Germinal center (tissue), 1 donor: ENCODE results near the gene TBK1.
A peak's percentile ranks its signal among the peaks of the same experiment; 100 is the strongest.

ENCODE experiments used
- DNase-seq: peaks from one replicate; pipeline ENCODE4 v3.0.0; 2012; ENCODE audit warnings: mixed read lengths, low spot score

The TBK1 gene

DNA sequence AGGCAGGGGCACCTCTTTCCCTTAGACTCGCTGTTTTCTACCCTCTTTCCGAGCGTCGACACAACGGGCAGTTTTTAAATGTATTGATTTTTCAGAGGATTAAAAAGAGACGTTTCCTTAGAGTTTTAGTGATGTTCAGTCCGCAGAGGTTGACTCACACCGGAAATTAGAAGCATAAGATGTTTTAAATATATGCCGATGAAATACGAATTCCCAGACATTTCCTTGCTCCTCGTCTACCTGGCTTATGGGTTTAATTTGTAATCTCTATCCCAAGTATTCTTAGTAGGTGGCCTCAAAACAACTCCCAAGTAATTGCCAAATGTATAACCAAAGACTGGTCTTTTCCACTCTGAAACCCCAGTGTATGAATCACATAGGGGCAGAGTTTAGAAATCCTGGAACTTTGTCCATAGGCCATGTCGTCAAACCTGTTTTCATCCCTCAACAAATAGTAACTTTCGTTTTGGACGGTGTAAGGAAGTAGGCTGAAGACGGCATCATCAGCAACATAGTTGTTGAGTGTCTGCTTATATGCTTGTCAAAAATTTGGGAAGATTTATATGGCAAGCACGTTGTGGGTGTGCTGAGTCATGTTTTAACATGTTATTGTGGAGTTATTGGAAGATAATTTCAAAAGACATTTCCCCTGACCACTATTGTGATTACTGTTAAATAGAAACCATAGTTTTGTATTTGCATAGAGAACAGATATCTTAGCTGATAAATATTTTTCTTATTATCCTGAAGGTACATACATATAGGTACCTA is 824 bp downstream of the TBK1 start:
- peak; percentile 12 for DNase-seq

DNA sequence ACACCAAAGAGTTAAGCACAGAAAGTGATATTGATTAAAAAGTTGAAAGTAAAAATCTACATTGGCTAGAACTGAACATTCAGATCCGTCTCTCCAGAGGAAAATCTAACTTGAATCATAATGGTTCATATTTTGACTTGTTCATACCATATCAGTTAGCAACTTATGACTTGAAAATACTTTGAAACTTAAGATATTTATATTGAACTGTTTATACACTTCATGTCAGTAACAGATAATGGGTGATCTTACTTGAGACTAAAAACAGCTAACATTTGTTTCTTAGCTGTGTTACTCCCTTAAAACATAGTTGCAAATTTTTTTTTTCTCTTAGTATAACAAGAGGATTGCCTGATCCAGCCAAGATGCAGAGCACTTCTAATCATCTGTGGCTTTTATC is 3.6 kb downstream of the TBK1 start:
- DNase-seq: no peak

DNA sequence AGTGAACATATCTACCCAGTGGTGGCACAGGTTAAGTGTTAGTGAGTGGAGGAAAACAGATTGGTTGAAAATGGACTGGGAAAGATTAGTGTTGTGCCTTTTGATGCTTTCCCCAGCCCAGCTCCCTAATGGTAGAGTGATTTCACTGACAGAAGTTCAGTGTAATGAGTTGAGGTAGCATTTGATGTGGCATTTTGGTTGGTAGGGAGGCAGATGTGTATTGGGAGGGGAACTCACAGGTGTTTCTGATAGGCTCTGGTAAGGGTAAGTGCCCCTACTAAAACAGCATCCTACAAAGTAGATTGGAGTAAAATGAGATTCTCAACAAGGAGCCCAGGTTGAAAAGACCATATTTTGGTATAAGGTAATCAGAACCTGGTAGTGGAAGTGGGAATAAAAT is 4.2 kb downstream of the TBK1 start:
- DNase-seq: no peak

DNA sequence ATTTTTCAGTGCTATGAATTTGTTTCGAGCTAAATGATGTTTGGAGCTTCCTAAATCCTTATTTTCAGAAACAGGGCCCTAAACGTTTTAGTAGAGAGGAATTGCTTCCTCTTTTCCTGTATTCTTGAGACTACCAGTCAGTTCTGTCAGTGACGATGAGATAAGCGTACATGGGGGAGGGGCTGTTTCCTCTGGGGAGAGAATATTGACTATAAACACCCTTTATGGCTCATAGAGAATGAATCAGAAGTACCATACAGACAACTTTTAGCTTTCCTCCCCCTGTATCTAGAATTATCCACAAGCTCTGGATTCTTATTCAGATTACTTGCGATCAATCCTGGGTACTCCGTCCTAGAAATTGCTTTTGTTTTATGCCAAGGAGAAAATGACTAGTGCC is 5.1 kb downstream of the TBK1 start:
- no peak for DNase-seq

DNA sequence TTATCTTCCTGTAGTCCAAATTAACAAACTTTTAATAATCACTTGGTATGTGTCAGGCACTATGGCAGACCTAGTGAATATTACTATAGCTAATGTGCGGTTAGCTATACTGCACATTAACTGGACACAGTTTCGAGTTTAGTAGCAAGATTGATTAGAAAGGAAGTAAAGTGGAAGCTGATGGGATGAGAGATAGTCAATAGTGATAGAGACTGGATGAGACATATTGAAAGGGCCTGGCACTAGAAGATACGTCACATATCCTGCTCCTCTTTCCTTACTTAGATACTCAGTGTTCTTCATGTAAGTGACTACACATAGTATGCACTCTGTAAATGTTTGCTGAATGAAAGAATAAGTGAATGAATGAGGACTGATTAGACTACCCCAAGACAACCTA is 5.5 kb downstream of the TBK1 start:
- no peak for DNase-seq

DNA sequence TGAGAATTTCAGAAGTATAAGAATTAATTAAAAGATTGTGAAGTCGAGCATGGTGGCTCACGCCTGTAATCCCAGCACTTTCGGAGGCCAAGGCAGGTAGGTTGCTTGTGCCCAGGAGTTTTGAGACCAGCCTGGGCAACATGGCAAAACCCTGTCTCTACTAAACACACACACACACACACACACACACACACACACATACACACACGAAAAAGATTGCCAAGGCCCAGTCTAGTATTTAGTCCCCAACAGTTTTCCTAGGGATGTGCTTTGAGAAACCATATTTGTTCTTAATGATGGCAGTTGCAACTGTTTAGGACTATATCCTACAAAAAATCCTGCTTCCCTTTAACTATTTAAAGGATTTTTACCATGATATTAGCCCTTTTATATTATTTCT is 6.0 kb downstream of the TBK1 start:
- DNase-seq: no peak

DNA sequence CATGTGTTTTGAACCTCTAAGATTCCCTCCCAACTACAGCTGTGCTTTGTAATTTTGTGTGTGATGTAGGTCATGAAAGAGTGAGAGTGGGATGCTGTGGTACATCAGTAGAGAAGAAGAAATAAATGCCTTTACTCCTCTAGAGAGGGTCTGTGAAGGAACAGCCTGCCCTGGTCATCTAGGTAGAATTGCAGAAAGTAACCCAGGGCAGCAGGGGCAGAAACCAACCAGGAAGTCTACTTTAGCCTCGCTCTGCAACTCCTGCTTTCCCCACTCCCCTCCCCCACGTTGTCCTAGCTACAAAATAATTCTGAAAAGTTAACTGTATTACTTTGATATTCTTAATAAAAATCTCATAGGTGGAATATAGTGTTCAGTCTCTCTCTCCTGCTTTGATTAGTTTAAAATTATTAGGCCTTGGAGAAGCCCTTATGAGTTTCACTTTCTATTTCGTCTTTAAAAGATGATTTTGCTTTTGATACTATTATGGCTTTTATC is 7.5 kb downstream of the TBK1 start:
- DNase-seq: peak; percentile 8

DNA sequence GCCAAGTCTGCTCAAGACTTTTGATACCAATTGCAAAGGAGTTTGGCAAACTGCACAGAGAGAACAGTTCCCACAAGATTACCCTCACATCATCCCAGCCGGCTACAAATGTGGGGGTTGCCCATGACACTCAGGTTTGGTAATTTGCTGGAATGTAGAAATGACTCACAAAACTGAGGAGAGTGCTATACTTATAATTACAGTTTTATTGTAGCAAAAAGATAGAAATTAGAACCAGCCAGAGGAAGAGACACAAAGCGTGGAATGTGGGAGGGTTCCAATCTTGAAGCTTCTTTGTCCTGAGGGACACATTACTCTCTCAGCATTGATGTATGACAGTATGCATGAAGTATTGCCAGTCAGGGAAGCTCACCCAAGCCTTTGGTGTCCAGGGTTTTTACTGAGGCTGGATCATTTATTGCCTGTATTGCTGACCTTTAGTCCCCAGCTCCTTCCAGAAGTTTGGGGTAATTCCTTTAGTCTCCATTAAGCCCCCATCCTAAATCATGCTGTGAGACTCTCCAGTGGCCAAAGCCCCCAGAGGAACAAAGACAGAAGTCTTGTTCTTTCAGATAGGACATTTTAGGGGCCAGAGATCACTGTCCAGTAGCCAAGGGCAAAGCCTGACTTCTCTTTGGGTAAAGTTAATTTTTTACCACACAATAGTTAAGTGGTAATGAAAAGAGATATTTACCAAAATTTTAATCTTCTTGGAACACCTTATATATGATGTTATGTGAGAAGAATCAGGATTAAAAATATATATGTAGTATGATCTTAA is 9.9 kb downstream of the TBK1 start:
- no peak for DNase-seq

DNA sequence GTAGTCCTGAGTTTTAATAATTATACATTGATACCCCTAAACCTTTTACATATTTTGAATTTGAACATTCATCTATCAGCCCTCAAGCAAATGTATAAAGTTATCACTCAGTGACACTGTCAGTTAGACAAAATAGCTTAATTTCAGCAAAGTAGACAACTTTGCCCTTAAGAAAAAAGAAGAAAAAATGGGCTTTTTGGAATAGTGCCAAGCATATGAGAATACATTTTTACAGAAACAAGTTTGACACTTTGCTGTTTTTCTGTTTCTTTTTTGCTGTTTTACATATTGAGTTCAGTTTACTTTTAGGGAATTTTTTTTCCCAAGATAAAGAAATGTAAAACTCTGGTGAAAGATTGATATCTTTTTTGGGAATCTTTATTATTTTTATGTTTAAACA is 14.3 kb downstream of the TBK1 start:
- no peak for DNase-seq

DNA sequence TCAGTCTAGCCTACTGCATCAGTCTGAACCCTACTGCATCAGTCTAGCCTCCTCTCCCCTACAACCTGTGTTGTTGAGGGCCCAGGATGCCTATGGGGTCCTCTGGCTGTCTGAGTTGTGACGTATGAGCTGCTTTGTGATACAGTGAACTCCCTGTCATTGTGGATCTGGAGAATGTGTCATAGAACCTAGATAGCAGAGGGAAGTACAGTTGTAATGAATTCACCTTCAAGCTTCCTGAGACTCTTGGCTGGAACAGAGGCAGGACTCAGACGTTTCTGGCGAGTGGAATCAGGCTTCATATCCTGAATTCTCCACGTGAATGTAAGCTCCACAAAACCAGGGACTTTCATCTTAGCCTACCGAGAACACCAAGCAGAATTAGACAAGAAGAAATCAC is 17.0 kb downstream of the TBK1 start:
- DNase-seq: no peak

DNA sequence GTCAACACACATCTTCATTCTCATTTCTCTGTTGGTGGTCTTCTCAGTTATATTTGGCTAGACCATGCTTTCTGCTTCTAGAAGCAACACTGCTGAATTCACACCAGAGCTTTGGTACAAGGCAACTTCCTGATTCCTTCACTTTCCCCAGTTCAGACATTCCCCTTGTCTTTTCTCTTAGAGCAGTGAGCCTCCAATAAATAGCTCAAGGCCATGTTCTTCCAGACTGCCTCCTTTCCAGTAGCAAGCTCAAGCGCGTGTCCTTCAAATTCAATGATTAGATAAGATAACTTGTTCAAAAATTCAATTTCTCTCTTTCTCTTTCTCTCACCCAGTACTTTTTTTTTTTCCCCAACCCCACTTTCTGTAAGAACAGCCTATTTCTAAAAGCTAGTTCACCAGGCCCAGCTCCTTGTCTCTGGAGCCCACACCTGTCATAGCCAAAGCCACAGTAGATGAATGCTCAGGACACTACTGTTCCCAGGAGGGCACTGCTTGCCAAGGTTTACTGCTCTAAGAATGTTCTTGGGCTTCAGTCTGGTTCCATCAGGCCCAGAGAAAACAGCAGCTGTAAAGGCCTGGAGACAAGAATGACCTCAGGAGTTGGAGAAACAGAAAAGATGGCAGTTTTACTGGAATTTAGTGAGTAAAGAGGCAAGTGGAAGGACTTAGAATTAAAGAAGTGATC is 17.7 kb downstream of the TBK1 start:
- no peak for DNase-seq

DNA sequence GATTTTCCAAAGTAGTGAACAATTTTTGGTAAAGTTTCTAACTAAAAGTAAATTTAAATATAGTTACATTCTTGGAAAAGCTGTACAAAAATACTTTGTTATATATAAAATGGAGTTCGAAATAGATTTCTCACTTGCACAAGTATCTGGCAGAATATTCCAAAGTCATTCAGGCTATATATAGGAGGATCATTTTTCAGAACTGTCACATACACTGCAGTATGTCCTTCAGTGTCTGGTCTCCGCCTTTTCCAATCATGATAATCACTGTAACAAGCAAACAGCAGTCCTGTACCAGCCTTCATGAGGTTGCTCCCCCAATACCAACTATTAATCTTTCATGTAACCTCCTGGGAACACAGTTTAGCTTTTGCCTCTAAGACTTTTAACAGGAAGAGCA is 18.6 kb downstream of the TBK1 start:
- DNase-seq: no peak

DNA sequence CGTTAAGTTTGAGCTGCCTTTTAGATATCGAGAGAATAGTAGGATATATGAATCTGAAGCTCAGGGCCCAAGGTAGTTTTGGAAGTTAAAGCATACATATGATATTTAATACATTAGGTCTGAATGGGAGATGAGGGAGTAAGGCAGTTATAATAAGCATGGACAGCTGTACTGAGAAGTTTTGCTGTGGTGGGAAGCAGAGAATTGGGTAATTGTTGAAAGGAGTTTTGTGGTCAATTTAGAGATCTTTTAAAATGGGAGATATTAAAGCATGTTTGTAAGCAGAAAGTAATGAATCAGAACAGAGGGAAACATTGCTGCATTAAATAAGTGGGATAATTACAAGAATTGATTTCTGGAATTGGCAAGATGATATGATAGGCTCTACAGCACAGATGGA is 21.3 kb downstream of the TBK1 start:
- no peak for DNase-seq

DNA sequence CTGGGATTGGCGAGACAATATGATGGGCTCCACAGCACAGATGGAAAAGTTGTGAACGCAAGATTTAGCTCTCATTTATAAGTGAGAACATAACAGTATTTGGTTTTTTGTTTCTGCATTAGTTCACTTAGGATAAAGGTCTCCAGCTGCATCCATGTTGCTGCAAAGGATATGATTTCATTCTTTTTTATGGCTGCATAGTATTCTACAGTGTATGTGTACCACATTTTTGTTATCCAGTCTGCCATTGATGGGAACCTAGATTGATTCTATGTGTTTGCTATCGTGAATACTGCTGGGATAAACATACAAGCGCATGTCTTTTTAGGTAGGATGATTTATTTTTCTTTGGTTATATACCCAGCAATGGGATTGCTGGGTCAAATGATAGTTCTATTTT is 23.6 kb downstream of the TBK1 start:
- DNase-seq: no peak

DNA sequence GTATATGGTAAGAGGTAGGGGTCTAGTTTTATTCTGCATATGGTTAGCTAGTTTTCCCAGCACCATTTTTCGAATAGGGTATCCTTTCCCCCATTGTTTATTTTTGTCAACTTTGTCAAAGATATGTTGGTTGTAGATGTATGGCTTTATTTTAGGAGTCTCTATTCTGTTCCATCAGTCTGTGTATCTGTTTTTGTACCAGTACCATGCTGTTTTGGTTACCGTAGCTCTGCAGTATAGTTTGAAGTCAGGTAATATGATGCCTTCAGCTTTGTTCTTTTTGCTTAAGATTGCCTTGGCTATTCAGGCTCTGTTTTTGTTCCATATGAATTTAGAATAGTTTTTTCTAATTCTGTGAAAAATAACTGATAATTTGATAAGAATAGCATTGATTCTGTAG is 24.9 kb downstream of the TBK1 start:
- DNase-seq: no peak

DNA sequence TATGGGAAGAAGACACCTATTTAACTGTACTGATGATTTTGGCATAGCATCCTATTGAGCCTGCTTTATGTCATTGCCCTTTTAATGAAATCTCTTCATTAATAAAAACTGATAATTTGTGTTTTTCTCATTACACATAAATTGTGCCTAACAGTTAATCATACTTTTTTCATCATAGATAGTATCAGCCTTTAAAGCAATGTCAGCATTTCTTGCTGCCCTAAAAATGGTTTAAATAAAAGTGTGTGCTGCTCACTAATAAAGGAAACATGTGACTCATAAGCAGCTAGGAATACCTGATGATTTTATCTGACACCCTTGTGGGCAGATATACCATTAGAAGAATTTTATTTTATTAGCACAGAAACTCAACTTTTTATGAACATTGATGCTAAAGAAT is 26.7 kb downstream of the TBK1 start:
- no peak for DNase-seq

DNA sequence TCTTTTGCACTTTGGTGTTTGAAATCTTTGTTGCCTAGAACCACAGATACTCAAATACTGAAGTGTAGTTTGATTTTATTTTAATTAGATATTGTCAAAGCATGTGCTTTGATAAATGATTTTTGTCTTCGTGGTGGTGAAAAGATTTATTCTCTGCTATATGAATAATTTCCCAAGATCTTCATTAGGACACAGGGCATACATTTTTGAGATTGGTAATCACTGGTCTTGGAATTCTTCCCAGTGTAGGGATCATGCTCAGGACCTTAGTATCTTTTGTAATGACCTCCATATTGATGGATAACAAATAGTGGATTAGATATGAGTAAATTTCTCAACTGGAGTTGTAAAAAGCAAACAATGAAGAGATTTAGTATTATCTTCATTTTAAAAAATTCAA is 28.2 kb downstream of the TBK1 start:
- no peak for DNase-seq

DNA sequence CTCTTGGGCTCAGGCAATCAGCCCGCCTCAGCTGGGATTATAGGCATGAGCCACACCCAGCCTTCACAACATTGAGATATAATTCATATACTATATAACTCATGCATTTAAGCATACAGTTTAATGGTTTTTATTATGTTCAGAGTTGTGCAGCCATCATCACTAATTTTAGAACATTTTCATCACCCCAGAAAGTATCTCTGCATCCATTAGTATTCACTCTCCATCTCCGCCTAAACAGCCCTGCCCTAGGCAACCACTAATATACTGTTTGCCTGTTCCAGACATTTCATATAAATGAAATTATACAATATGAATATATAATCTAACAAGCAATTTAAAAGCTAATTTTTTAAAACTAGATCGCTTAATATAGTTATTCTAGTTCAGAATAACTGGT is 34.7 kb downstream of the TBK1 start:
- no peak for DNase-seq

DNA sequence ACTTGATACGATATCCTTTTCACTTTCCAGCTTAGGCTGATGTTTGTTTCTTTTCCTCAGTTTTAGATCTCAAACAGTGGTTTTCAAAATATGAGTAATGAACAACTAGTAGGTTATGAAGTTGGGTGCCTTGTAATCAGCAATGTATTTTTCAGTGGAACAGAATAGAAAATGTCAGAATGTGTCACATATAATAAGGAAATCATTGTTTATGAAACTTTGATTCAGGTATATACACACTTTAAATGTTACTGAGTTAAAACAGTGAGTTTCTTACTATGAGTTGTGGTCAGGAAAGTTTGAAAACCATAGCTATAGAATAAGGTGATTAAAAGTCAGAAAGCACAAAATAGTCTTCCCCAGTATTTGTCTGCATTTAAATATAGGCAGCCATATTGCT is 39.8 kb downstream of the TBK1 start:
- DNase-seq: no peak

DNA sequence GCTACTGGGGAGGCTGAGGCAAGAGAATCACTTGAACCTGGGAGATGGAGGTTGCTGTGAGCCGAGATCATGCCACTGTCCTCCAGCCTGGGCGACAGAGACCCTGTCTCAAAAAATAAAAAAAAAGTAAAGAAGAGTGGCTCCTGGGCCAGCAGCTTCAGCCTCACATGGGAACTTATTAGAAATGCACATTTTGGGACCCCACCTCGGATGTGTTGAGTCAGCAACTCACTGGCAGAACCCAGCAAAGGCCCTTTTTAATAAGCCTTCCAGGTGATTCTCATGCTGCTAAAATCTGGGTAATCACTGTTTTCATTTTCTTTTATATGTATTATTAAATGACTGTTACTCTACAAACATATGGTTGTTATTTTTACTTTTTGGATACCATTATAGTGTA is 41.6 kb downstream of the TBK1 start:
- no peak for DNase-seq

DNA sequence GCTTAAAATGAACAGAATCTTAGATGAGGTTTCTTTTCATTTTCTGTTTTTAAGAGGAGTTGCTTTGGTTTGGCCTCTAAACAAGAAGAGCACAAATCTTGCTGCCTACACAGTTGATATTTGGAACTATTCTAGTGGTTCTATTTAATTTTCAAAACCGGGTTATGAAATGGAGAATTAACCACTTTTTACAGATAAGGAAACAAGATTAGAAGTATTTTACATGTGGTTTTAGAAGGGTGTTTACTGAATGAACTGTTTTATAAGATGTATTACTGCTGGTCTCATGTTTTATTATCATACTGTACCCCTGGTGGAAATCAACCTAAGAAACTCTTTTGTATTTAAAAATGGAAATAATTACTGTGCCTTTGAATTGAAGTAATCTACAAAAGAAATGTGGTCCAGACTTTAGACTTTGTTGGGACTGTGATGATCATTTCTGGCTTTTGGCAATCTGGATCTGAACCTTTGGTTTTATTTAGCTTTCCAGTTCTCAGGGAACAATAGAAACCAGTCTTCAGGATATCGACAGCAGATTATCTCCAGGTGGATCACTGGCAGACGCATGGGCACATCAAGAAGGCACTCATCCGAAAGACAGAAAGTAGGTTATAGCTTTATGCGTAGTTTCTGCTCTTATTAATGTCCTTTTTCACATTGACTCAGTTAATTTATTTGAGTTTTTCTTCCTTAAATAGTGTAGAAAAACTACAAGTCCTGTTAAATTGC is 43.2 kb downstream of the TBK1 start:
- no peak for DNase-seq

DNA sequence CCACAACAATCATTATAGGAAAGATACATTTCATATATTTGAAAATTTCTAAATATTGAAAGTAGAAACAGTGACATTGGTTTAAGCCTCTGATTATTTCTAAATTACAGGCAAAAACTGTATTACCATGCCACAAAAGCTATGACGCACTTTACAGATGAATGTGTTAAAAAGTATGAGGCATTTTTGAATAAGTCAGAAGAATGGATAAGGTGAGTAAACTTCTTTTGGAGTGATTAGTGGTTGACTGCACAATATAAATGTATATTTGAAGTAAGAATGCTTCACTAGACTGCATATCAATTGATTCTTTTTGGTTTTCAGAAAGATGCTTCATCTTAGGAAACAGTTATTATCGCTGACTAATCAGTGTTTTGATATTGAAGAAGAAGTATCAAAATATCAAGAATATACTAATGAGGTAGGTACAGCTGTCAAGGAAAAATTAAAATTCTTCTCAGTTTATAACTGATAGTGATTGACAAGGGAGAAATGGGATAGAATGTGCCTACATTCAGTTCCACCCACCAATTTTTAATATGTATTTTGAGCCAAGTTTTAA is 45.0 kb downstream of the TBK1 start:
- DNase-seq: no peak
